ENCODE measurements around the gene MEDAG.
A peak's percentile ranks its signal among the peaks of the same experiment; 100 is the strongest.

Gene MEDAG

DNA sequence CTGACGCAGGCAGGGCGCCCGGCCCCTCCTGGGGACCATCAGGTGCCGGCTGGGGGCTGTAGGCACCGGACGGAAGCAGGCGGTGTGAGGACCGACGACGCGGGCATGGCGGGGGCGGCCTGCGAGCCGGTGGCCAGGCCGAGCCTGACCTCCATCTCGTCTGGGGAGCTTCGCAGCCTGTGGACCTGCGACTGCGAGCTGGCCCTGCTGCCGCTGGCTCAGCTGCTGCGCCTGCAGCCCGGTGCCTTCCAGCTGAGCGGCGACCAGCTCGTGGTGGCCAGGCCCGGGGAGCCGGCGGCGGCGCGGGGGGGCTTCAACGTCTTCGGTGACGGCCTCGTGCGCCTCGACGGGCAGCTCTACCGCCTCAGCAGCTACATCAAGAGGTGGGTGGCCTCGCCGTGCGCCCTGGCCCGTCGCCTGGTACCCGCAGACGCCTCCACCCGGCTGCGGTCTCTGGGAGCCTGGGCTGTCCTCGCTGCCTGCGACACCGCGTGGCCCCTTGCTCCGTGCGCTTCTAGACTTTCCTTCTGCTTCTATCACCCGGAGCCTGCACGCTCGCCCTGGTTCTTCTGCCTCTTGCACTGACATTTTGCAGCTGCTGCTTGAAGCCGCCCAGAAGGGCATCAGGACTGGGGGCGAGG is 460 bp downstream of the MEDAG start:
- no peaks in the 10 kb centered on the region for H3K36me3 Mint-ChIP-seq (ENCODE audit: low read depth)
- TF ChIP-seq, protein P1, sequence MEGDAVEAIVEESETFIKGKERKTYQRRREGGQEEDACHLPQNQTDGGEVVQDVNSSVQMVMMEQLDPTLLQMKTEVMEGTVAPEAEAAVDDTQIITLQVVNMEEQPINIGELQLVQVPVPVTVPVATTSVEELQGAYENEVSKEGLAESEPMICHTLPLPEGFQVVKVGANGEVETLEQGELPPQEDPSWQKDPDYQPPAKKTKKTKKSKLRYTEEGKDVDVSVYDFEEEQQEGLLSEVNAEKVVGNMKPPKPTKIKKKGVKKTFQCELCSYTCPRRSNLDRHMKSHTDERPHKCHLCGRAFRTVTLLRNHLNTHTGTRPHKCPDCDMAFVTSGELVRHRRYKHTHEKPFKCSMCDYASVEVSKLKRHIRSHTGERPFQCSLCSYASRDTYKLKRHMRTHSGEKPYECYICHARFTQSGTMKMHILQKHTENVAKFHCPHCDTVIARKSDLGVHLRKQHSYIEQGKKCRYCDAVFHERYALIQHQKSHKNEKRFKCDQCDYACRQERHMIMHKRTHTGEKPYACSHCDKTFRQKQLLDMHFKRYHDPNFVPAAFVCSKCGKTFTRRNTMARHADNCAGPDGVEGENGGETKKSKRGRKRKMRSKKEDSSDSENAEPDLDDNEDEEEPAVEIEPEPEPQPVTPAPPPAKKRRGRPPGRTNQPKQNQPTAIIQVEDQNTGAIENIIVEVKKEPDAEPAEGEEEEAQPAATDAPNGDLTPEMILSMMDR (IDR thresholded peaks at IDR 0.05; ENCODE audit: unreplicated experiment in 3 of 3), result no peak
- H3K4me1 Mint-ChIP-seq, result peaks cover 34% of the 10 kb centered on the region
- peak overlapping the region in 1 of 3 experiments; percentile 57 for H3K27ac Mint-ChIP-seq
- no peaks in the 10 kb centered on the region for H3K9me3 Mint-ChIP-seq
- peak overlapping the region; percentile 57 to 72 (median 61) for H3K4me3 Mint-ChIP-seq
- H3K27me3 Mint-ChIP-seq (ENCODE audit: low read depth), result peaks cover 41% of the 10 kb centered on the region

DNA sequence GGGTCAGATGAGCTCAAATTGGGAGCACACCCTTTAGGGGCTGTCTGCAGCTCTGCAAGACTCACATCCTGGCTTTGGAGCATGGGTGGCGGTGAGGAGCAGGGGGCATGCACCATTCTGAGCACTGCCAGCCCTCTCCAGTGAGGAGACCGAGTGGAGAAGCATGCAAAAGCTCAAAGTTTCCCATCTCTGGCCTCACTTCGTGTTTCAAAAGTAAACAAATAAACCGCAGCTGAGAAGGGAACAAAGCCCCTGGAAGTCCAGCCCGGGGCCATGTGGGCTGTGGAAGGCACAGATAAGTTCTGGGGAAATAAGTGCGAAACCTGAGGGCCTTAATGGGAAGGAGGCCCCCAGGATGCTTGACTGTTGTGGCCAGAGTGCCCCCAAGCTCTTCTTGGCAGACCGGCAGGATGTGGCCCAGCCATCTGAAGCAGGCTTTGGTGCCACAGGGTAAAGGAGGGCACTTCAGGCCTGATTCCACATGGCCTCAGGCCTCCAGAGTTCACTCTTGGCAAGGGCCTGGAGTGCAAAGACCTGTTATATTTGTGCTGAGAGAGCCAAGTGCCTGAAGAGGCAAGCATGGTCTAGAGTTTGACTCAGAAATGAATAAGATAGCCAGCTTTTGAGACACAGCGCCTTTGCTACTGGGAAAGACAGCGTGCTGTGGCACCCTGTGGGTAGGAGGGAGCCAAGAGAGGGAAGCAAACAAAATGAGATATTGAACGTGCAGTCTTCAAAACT is 1.2 kb downstream of the MEDAG start:
- Mint-ChIP-seq H3K36me3 (ENCODE audit: low read depth) (no peaks in the 10 kb centered on the region), H3K4me1 (peaks cover 39% of the 10 kb centered on the region), H3K9me3 (no peaks in the 10 kb centered on the region), H3K27me3 (ENCODE audit: low read depth) (peaks cover 41% of the 10 kb centered on the region), H3K27ac (peak overlapping the region; percentile 41 to 68 (median 57)), H3K4me3 (peak overlapping the region; percentile 66 to 72 (median 70))
- TF ChIP-seq, protein P1 (IDR thresholded peaks at IDR 0.05; ENCODE audit: unreplicated experiment in 3 of 3), result no peak

DNA sequence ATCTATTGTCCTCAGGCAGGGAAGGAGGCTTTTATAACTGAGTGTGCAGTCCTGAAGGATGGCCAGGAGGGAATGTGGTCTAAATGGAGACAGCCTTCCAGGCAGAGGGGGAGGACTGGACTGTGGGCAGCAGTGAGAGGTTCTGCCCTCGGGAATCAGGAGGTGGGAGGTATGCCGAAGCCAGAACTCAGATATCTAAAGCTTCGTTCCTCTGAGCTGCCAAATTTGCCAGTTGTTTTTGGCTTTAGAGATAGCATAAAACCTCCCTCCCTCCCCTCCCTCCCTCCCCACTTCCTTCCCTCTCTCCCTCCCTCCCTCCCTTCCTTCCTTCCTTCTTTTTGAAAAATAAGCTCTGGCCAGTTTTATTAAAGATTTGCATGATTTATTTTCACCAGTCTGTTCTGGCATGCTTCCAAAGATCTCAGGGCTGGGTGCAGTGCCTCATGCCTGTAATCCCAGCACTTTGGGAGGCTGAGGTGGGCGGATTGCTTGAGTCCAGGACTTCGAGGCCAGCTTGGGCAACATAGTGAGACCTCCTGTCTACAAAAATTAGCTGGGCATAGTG is 2.4 kb downstream of the MEDAG start:
- H3K4me3 Mint-ChIP-seq, result peak overlapping the region in 1 of 3 experiments; percentile 51
- H3K36me3 Mint-ChIP-seq (ENCODE audit: low read depth), result no peaks in the 10 kb centered on the region
- H3K27ac Mint-ChIP-seq, result peak overlapping the region in 2 of 3 experiments; percentile 57 to 68
- H3K27me3 Mint-ChIP-seq (ENCODE audit: low read depth), result peaks cover 34% of the 10 kb centered on the region
- H3K4me1 Mint-ChIP-seq, result peaks cover 39% of the 10 kb centered on the region
- no peaks in the 10 kb centered on the region for H3K9me3 Mint-ChIP-seq
- TF ChIP-seq, protein P1 (IDR thresholded peaks at IDR 0.05; ENCODE audit: unreplicated experiment in 3 of 3), result no peak

DNA sequence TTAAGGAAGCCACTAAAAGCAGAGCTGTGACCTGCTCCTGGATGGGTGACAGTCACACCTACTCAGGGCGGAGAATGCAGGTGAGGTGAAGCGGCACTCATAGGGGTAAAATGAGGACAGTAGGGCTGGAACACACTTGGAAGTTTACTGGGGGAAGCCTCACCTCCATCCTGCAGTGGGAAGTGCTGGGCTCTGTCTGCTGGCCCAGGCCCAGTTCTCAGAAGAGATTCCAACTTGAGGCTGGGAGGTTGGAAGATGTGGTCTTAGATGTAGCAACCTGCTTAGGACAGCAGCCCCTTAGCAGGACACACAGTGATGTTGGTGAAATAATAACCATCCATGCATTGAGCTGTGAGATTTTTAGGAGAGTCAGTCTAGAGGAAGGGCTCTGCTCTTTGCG is 4.6 kb downstream of the MEDAG start:
- H3K9me3 Mint-ChIP-seq, result no peaks in the 10 kb centered on the region
- H3K4me1 Mint-ChIP-seq, result peaks cover 32% of the 10 kb centered on the region
- TF ChIP-seq, protein P1 (IDR thresholded peaks at IDR 0.05; ENCODE audit: unreplicated experiment in 3 of 3), result no peak
- peaks cover 13% of the 10 kb centered on the region for H3K27me3 Mint-ChIP-seq (ENCODE audit: low read depth)
- no peak overlapping the region for H3K4me3 Mint-ChIP-seq
- H3K27ac Mint-ChIP-seq, result no peak overlapping the region
- no peaks in the 10 kb centered on the region for H3K36me3 Mint-ChIP-seq (ENCODE audit: low read depth)

DNA sequence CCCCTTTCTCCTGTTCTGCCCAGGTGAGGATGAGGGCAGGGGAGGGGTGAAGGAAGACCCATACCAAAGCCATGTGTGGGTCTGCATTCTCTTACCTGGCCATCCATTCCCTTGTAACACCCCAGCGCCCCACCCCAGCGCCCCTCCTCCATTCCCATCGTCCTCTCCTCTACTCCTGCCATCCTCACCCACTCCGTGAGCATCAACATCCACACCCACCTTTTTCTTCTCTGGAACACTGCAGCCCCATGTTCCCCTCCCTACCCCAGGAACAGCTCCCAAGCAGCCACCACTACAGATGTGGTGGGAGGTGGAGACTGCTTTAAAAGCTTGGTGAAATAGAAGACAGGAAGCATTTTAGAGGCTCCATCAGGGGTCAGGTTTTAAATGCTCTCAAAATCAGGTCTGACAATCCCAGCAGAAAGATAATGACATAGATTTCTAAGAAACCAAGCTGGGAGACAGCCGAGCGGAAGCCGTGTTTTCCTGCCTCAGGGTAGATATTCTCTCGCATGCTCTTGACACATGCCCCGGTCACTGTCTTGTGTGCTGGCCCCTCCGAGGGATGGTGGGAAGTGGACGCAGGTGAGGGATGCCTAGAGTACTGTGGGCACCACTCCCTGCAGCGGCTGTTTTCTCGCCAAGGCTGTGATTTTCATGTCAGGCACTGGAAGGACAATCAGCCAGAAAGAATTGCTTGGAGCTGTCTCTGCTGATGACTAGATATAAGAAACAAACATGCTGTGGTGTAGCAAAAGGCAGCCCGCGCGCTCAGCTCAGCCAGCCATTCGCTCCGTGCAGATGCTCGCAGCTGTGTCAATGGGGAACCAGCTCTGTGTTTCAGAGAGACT is 9.8 kb downstream of the MEDAG start:
- Mint-ChIP-seq H3K4me1 (peaks cover 10% of the 10 kb centered on the region), H3K27ac (no peak overlapping the region), H3K4me3 (no peak overlapping the region), H3K36me3 (ENCODE audit: low read depth) (no peaks in the 10 kb centered on the region), H3K9me3 (no peaks in the 10 kb centered on the region), H3K27me3 (ENCODE audit: low read depth) (peaks cover 16% of the 10 kb centered on the region)
- TF ChIP-seq, protein P1 (IDR thresholded peaks at IDR 0.05; ENCODE audit: unreplicated experiment in 3 of 3), result no peak

Data from nephron (organoid).